GM21529 (cell line): Measurements from ENCODE around the gene AFF3.
"Not testable (repeated sequence)": the region's sequence is repeated elsewhere in the genome, so short reads cannot be mapped to it uniquely, and the experiment has no call there.

Experiments used
- ATAC-seq: cut with Tn5 transposase; IDR thresholded peaks from one replicate; pipeline ENCODE4 v1.9.1; 2021; ENCODE audit not compliant: unreplicated experiment

Gene AFF3

DNA sequence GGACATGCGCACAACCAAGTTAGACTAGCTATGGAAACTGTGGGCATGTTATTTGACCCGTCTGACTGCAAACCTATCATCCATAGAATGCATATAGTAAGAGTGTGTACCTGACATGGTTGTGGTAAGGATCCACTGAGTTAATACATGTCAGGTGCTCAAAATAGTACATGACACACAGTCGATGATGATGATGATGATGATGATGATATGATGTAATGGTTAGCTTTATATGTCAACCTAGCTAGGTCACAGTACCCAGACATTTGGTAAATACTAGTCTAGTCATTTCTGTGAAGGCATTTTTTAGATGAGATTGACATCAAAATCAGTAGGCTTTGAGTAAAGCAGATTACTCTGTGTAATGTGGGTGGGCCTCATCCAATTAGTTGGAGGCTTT, 204.1 kb downstream of the AFF3 start:
- ATAC-seq: no peak

GRCh38 chr2:99936065-99936464, 206.3 kb downstream of the AFF3 start:
- no peak for ATAC-seq

- no peak for ATAC-seq
Measured at GRCh38 chr2:99935662-99936061, 206.7 kb downstream of the AFF3 start.

- ATAC-seq: no peak
Measured at GRCh38 chr2:99933894-99934650, 208.3 kb downstream of the AFF3 start.

GRCh38 chr2:99933491-99933890, 208.9 kb downstream of the AFF3 start:
- not testable (repeated sequence) for ATAC-seq

GRCh38 chr2:99928470-99929053, 213.8 kb downstream of the AFF3 start:
- no peak for ATAC-seq

GRCh38 chr2:99927690-99928207, 214.6 kb downstream of the AFF3 start:
- ATAC-seq: not testable (repeated sequence)

DNA sequence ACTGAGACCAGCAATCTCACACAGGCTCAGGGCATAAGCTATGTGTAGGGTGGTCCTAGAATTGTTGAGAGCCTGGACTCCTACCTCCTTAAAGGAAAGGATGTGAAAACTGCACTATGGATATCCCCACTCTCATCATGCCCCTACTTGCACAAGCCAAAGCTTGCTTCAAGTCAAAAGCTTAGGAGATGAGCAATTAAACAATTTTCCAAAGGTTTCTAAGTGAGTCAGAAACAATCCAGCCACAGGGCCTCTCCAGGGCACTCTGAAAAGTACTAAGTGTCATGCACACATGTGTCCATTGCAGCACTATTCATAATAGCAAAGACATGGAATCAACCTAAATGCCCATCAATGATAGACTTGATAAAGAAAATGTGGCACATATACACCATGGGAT, 215.4 kb downstream of the AFF3 start:
- ATAC-seq: no peak

GRCh38 chr2:99925960-99926359, 216.4 kb downstream of the AFF3 start:
- ATAC-seq: no peak

DNA sequence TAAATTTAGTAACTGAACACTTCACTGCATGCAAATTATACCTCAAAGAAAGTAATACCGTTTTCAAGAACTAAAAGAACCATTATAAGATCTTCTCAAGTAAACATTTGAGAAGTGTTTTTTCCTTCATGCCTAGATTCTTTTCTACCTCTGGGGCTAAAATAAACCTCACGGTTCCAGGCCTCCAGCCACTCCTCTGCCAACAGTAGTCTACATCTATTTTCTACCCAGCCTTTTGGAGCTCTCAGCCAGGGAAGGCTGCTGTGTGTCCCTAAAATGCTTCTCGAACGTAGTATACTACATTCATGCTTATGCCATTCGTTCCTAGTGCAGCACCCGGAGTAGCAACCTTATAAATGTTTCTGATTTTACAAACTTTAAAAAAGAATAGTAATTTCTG, 219.7 kb downstream of the AFF3 start:
- no peak for ATAC-seq

DNA sequence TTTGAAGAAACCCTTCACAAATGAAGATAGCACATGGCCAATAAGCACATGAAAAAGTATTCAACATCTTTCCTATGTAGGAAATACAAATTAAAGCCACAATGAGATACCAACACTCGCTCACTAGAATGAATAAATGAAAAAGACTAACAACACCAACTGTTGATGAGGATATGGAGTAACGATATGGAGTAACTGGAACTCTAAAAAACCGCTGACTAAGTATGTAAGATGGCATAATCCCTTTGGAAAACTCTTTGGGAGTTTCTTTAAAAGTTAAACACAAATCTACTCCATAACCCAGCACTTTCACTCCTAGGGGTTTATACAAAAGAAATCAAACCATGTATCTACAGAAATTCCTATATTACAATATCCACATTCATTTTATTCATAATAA, 220.5 kb downstream of the AFF3 start:
- ATAC-seq: no peak

- ATAC-seq: no peak
Measured at GRCh38 chr2:99918389-99918788, 224.0 kb downstream of the AFF3 start.

DNA sequence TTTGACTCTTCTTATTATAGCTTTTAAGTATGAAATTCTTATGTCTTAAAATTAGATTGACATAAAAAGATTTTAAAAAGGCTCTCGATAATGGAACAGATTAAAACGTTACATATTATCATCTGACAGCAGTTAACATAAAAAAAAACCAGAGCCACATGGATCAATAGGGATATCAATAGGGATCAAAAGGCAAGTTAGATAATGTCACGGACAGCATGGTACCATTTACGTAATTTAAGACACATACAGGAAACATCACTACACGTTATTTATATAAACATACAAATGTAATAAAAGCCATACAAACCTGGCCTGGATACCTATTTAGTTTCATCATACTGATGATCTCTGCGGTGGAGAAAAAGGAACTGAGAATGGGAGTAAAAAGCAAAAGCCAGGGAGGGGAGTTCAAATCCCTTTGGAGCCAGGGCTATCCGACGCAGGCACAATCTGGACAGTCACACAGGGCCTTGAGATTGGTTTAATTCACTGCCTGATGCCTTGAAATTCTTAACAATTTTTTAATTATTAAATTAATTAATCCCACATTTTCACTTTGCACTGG, 227.2 kb downstream of the AFF3 start:
- no peak for ATAC-seq

DNA sequence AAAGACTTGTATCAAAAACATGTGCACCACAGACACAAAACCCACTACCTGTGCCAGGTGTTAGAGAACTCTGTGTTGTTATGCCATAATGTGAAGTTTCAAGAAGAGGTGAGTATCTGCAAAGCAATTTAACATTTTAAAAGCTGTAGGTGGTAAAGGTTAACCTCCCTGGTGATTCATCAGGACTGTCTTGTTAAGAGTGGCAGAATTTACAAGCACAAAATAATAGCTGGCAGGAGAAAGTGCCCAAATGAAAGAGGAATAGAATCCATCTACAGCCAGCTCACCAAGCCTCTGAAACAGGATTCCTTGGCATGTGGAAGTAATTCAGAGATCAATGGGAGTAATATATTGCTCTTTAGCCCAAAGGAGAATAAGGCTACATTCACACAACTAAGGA, 230.7 kb downstream of the AFF3 start:
- no peak for ATAC-seq

DNA sequence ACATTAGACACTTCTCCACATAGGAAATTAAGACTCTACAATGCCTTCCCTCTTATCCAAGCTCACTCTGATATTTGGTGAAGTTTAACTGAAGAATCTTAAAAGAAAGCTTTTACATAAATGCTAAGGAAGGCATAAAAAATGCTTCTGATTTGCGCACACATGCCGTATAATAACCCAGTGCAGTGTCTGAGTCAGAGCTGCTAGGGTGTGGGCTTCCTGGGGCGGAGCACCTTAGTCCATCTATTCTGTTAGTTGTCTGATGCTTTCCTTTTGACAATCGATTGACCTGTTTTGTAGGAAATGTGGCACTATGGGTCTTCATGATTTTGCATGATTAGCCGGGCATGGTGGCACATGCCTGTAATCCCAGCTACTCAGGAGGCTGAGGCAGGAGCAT, 231.5 kb downstream of the AFF3 start:
- no peak for ATAC-seq

GRCh38 chr2:99905636-99906035, 236.8 kb downstream of the AFF3 start:
- no peak for ATAC-seq

DNA sequence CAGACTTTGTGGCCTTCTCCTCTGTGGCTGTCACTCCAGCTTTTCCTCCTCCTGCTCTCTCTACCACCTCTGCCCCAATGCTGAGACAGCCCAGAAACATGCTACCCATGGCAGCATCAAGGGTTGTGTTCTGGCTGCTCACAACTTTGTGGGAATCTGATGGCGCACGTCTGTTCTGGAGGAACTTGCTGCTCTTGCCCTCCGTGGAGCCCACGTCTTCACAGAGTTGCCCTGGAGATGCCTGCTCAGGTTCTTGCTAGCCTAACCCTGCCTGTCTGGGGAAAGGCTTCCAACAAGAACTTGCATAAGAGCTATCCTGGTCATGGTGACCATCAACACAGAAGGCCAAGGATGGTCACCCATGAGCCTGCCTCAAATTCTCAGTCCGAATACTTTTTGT, 237.4 kb downstream of the AFF3 start:
- ATAC-seq: no peak

GRCh38 chr2:99903981-99904380, 238.4 kb downstream of the AFF3 start:
- ATAC-seq: no peak

GRCh38 chr2:99900556-99900955, 241.8 kb downstream of the AFF3 start:
- no peak for ATAC-seq

- no peak for ATAC-seq
Measured at GRCh38 chr2:99899882-99900281, 242.5 kb downstream of the AFF3 start.

- ATAC-seq: no peak
Measured at GRCh38 chr2:99899058-99899855, 243.1 kb downstream of the AFF3 start.
